DOHH2 (cell line): ENCODE results near the gene RAD52.

ENCODE experiments used
- CTCF ChIP-seq: fragments of 200-600 bp; sonication (generic); IDR thresholded peaks from one replicate; pipeline ENCODE4 v1.5.1; 2014; ENCODE audit warnings: antibody characterized with exemption, mild to moderate bottlenecking, low read depth, low read length; ENCODE audit not compliant: poor library complexity, severe bottlenecking
- EZH2phosphoT487 ChIP-seq: fragments of 200-600 bp; sonication (generic); IDR thresholded peaks from 2 replicates; pipeline ENCODE4 v1.6.1; 2017; ENCODE audit warnings: borderline replicate concordance, mild to moderate bottlenecking, antibody characterized with exemption, low read length, moderate library complexity, mixed read lengths

DNA sequence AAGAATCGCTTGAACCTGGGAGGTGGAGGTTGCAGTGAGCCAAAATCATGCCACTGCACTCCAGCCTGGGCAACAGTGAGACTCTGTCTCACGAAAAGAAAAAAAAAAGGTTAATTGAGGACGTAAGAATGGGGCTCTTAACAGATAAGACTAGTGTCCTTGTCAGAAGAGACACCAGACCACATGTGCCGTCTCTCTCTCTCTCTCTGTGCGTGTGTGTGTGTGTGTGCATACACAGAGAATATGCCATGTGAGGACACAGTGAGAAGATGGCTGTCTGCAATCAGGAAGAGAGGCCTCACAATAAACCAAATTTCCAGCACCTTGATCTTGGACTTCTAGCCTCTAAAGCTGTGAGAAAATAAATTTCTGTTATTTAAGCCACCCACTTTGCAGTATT lies 29.9 kb upstream of the RAD52 start:
- TF ChIP-seq CTCF (no peak), EZH2phosphoT487 (no peak)
